ENCODE measurements around the gene ZWILCH.

DNA sequence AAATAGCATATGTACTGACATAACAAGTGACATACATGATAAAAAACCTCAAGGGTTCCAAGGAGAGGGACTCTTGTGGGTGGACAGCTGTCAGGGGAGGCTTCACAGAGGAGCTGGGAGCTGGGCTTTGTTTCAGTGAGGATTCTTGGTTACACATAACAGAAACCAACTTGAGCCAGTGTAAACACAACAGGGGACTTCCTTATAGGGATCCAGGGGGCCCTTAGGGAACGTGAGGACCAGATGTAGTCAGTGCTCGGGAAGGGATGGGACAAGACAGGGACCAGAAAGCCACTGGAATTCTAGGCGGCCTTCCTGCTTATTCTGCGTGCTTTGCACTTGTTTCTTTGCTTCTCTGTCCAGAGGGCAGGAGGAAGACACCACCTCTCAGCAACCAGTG, 42.5 kb upstream of the ZWILCH start:
- TF ChIP-seq TAF1 (IDR thresholded peaks at IDR 0.05; ENCODE audit: borderline replicate concordance, low read depth, low read length), result no peak
- no peak for TF ChIP-seq POLR2A (IDR thresholded peaks at IDR 0.05; ENCODE audit: low read depth, low read length)
- TF ChIP-seq POLR2AphosphoS5 (IDR thresholded peaks at IDR 0.05; ENCODE audit: low read depth, low read length), result no peak

Data from GM12892 (cell line).